Liver (tissue), 3 donors: ENCODE results near the gene THSD7B.

Source experiments
- CTCF ChIP-seq: fragments of 150-350 bp; IDR thresholded peaks from 2 replicates; pipeline ENCODE4 v1.5.1; 2017; ENCODE audit warnings: improper control_type of control experiment, low read depth, low read length; ENCODE audit not compliant: missing input control
- FOXA1 ChIP-seq: IDR thresholded peaks from 2 replicates; pipeline ENCODE4 v1.6.1; 2016; ENCODE audit warnings: antibody characterized with exemption
- FOXA2 ChIP-seq: IDR thresholded peaks from 2 replicates; pipeline ENCODE4 v1.6.1; 2016; ENCODE audit warnings: antibody characterized with exemption
- GABPA ChIP-seq, 2 donors: IDR thresholded peaks in 1 of 2; conservative IDR thresholded peaks in 1 of 2; 2 replicates each; pipeline ENCODE4 v1.6.1; 2016; ENCODE audit warnings: antibody characterized with exemption in 2 of 2, mild to moderate bottlenecking in 1 of 2, moderate library complexity in 1 of 2
- HNF4G ChIP-seq: IDR thresholded peaks from 2 replicates; pipeline ENCODE4 v1.6.1; 2016; ENCODE audit warnings: antibody characterized with exemption
- JUND ChIP-seq, 2 donors: IDR thresholded peaks; 2 replicates each; pipeline ENCODE4 v1.6.1; 2016; ENCODE audit warnings: antibody characterized with exemption in 2 of 2
- RAD21 ChIP-seq, 2 donors: IDR thresholded peaks; 2 replicates each; pipeline ENCODE4 v1.6.1; 2016; ENCODE audit warnings: antibody characterized with exemption in 2 of 2, mild to moderate bottlenecking in 2 of 2
- RXRA ChIP-seq, 2 donors: IDR thresholded peaks; 2 replicates each; pipeline ENCODE4 v1.6.1; 2017 to 2018; ENCODE audit warnings: antibody characterized with exemption in 2 of 2, mild to moderate bottlenecking in 1 of 2
- SP1 ChIP-seq: IDR thresholded peaks from 2 replicates; pipeline ENCODE4 v1.6.1; 2018; ENCODE audit warnings: antibody characterized with exemption, mild to moderate bottlenecking
- TAF1 ChIP-seq: conservative IDR thresholded peaks from 2 replicates; pipeline ENCODE4 v1.6.1; 2016; ENCODE audit warnings: antibody characterized with exemption, mild to moderate bottlenecking
- YY1 ChIP-seq: IDR thresholded peaks from 2 replicates; pipeline ENCODE4 v1.6.1; 2016; ENCODE audit warnings: antibody characterized with exemption, mild to moderate bottlenecking
- ZBTB33 ChIP-seq: IDR thresholded peaks from 2 replicates; pipeline ENCODE4 v1.6.1; 2016; ENCODE audit warnings: antibody characterized with exemption
- TF ChIP-seq, protein P1 (sequence below): IDR thresholded peaks from 2 replicates; pipeline ENCODE4 v1.6.1; 2016; ENCODE audit warnings: antibody characterized with exemption, mild to moderate bottlenecking
- TF ChIP-seq, protein P2 (sequence below): IDR thresholded peaks from 2 replicates; pipeline ENCODE4 v1.6.1; 2016; ENCODE audit warnings: antibody characterized with exemption
- donor health status: healthy.
- donor health status: healthy.

DNA sequence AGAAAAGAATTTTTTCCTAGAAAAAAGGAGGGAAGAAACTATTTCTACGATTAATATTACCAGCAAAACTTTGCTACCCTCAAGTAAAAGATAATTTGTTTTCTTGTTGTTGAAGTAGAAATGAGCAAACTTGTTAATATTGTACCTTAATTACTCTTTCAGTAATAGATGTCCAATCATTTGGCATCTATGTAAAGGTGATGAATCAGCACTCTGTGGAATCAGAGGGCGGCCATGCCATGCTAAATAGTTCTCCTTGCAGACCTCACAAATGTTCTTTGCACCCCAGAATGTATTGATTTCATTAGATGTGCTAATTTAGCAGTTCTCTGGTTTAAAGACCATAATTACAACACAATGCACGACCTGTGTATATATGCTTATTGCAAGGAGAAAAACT lies 29.1 kb upstream of the THSD7B start:
- TF ChIP-seq, protein P1, sequence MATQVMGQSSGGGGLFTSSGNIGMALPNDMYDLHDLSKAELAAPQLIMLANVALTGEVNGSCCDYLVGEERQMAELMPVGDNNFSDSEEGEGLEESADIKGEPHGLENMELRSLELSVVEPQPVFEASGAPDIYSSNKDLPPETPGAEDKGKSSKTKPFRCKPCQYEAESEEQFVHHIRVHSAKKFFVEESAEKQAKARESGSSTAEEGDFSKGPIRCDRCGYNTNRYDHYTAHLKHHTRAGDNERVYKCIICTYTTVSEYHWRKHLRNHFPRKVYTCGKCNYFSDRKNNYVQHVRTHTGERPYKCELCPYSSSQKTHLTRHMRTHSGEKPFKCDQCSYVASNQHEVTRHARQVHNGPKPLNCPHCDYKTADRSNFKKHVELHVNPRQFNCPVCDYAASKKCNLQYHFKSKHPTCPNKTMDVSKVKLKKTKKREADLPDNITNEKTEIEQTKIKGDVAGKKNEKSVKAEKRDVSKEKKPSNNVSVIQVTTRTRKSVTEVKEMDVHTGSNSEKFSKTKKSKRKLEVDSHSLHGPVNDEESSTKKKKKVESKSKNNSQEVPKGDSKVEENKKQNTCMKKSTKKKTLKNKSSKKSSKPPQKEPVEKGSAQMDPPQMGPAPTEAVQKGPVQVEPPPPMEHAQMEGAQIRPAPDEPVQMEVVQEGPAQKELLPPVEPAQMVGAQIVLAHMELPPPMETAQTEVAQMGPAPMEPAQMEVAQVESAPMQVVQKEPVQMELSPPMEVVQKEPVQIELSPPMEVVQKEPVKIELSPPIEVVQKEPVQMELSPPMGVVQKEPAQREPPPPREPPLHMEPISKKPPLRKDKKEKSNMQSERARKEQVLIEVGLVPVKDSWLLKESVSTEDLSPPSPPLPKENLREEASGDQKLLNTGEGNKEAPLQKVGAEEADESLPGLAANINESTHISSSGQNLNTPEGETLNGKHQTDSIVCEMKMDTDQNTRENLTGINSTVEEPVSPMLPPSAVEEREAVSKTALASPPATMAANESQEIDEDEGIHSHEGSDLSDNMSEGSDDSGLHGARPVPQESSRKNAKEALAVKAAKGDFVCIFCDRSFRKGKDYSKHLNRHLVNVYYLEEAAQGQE = no peak
- TF ChIP-seq TAF1 (no peak), CTCF (no peak), SP1 (no peak), JUND (IDR thresholded peaks at IDR 0.05) (no peak), YY1 (no peak), RAD21 (IDR thresholded peaks at IDR 0.05) (no peak), GABPA (IDR thresholded peaks at IDR 0.05 in 1 of 2, conservative IDR thresholded peaks at IDR 0.05 in 1 of 2) (no peak), HNF4G (no peak), RXRA (IDR thresholded peaks at IDR 0.05) (no peak), FOXA1 (no peak), ZBTB33 (no peak), FOXA2 (no peak)
- TF ChIP-seq, protein P2, sequence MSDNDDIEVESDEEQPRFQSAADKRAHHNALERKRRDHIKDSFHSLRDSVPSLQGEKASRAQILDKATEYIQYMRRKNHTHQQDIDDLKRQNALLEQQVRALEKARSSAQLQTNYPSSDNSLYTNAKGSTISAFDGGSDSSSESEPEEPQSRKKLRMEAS = no peak
